PC-9 (cell line): Measurements from ENCODE around the gene STAMBPL1.

Experiments used
- CTCF ChIP-seq: fragments of 200-600 bp; sonication (generic); conservative IDR thresholded peaks from 2 replicates; pipeline ENCODE4 v1.6.1; 2017; ENCODE audit warnings: mixed run types, antibody characterized with exemption, mild to moderate bottlenecking, moderate library complexity
- EZH2 ChIP-seq: fragments of 200-600 bp; sonication (generic); IDR thresholded peaks from 2 replicates; pipeline ENCODE4 v1.8.0; 2017; ENCODE audit warnings: antibody characterized with exemption, low read depth

- peak; percentile 27; the same call in 1 of the 2 replicates for TF ChIP-seq CTCF
- no peak for TF ChIP-seq EZH2
Measured at GRCh38 chr10:88880282-88881076, 434 bp downstream of the STAMBPL1 start.
